Right lobe of liver (tissue), 4 donors: ENCODE measurements around the gene C2CD4B.

ENCODE experiments used
- CTCF ChIP-seq, 4 donors: fragments of 200-600 bp in 3 of 4; fragments of 450-650 bp in 1 of 4; IDR thresholded peaks; one replicate each; pipeline versions ENCODE4 v1.5.1 to v1.8.0; 2016 to 2022; ENCODE audit warnings: antibody characterized with exemption in 4 of 4, mild to moderate bottlenecking in 2 of 4
- POLR2A ChIP-seq: fragments of 450-650 bp; IDR thresholded peaks from one replicate; pipeline ENCODE4 v1.6.1; 2017; ENCODE audit warnings: antibody characterized with exemption, mild to moderate bottlenecking
- donor health status: DM: no; HTN: no; CAD: no.
- donor health status: DM: no; HTN: no; CAD: no.
- donor health status: DM: no; HTN: yes; CAD: no.

DNA sequence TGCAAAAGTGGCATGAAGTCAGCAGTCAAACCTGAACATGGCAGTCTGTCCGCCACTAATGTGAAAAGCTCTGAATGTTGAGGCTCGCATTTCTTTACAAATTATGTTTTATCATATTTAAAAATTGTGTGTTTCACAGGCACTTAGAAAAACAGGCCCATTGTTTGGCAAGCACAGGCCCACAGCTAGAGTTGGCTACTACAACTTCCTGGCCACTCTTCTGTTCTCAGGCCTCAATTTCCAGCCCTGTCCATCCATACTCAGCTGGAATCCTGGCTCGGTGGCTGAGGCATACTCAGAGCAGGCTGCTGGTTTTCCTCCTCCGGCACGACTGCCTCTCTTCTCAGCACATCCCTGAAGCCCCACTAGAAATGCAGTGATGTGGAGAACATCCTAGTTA lies 44.3 kb downstream of the C2CD4B start:
- TF ChIP-seq POLR2A (no peak), CTCF (IDR thresholded peaks at IDR 0.05) (no peak)
